Trophoblast cell (in vitro differentiated cells and primary cell): Measurements from ENCODE around the gene ZBTB12.

Experiments
- DNase-seq, 2 donors: peaks; one replicate each; pipeline ENCODE4 v3.0.0-alpha.2; 2016
- H2AFZ ChIP-seq: 2 replicates; pipeline ENCODE4 v1.6.1; 2013; ENCODE audit warnings: low read length, moderate library complexity, mild to moderate bottlenecking; ENCODE audit not compliant: insufficient read depth, poor library complexity
- H2AK5ac ChIP-seq: 2 replicates; pipeline ENCODE4 v1.6.1; 2013; ENCODE audit warnings: mild to moderate bottlenecking, low read length
- H2BK120ac ChIP-seq: 2 replicates; pipeline ENCODE4 v1.6.1; 2013; ENCODE audit warnings: low read length, mild to moderate bottlenecking, moderate library complexity; ENCODE audit not compliant: insufficient read depth, poor library complexity
- H2BK12ac ChIP-seq: 2 replicates; pipeline ENCODE4 v1.6.1; 2013; ENCODE audit warnings: mild to moderate bottlenecking, low read length, moderate library complexity
- H2BK5ac ChIP-seq: 2 replicates; pipeline ENCODE4 v1.6.1; 2013; ENCODE audit warnings: low read length, low read depth, moderate library complexity, mild to moderate bottlenecking; ENCODE audit not compliant: poor library complexity
- H3K14ac ChIP-seq: 2 replicates; pipeline ENCODE4 v1.6.1; 2013; ENCODE audit warnings: mild to moderate bottlenecking, low read length
- H3K18ac ChIP-seq: 2 replicates; pipeline ENCODE4 v1.6.1; 2013; ENCODE audit warnings: mild to moderate bottlenecking, low read length
- H3K23ac ChIP-seq: 2 replicates; pipeline ENCODE4 v1.6.1; 2013; ENCODE audit warnings: low read length
- H3K27ac ChIP-seq: 2 replicates; pipeline ENCODE4 v1.5.1; 2013; ENCODE audit warnings: low read depth, mild to moderate bottlenecking, inconsistent platforms, low read length, moderate library complexity
- H3K27me3 ChIP-seq: 2 replicates; pipeline ENCODE4 v1.6.1; 2013; ENCODE audit warnings: inconsistent platforms, mild to moderate bottlenecking, low read length, moderate library complexity; ENCODE audit not compliant: insufficient read depth
- H3K36me3 ChIP-seq, 2 experiments: 1 replicate in 1 of 2; 2 replicates in 1 of 2; pipeline ENCODE4 v1.6.1; 2013; ENCODE audit warnings: low read length in 2 of 2, mild to moderate bottlenecking in 2 of 2, moderate library complexity in 1 of 2; ENCODE audit not compliant: insufficient read depth in 2 of 2, control insufficient read depth in 1 of 2
- H3K4ac ChIP-seq: 2 replicates; pipeline ENCODE4 v1.6.1; 2013; ENCODE audit warnings: low read depth, mild to moderate bottlenecking, low read length, moderate library complexity
- H3K4me1 ChIP-seq, 2 experiments: 1 replicate in 1 of 2; 2 replicates in 1 of 2; pipeline ENCODE4 v1.6.1; 2013; ENCODE audit warnings: low read length in 2 of 2, mild to moderate bottlenecking in 2 of 2, moderate library complexity in 1 of 2; ENCODE audit not compliant: insufficient read depth in 2 of 2, control insufficient read depth in 1 of 2
- H3K4me2 ChIP-seq: 2 replicates; pipeline ENCODE4 v1.6.1; 2013; ENCODE audit warnings: inconsistent platforms, mild to moderate bottlenecking, low read length, moderate library complexity
- H3K4me3 ChIP-seq: 2 replicates; pipeline ENCODE4 v1.5.1; 2013; ENCODE audit warnings: mild to moderate bottlenecking, low read depth, low read length, inconsistent platforms
- H3K79me1 ChIP-seq: one replicate; pipeline ENCODE4 v1.6.1; 2013; ENCODE audit warnings: low read length
- H3K79me2 ChIP-seq: 2 replicates; pipeline ENCODE4 v1.6.1; 2013; ENCODE audit warnings: low read length, mild to moderate bottlenecking; ENCODE audit not compliant: control insufficient read depth, insufficient read depth, poor library complexity
- H3K9ac ChIP-seq: 2 replicates; pipeline ENCODE4 v1.6.1; 2013; ENCODE audit warnings: mild to moderate bottlenecking, low read length
- H3K9me3 ChIP-seq: 2 replicates; pipeline ENCODE4 v1.6.1; 2013; ENCODE audit warnings: low read depth, mild to moderate bottlenecking, control low read depth, inconsistent platforms, low read length; ENCODE audit not compliant: insufficient read depth
- H4K12ac ChIP-seq: 2 replicates; pipeline ENCODE4 v1.6.1; 2013; ENCODE audit warnings: low read depth, mild to moderate bottlenecking, low read length, moderate library complexity
- H4K8ac ChIP-seq: 2 replicates; pipeline ENCODE4 v1.6.1; 2013; ENCODE audit warnings: low read depth, mild to moderate bottlenecking, low read length, moderate library complexity
- H4K91ac ChIP-seq: one replicate; pipeline ENCODE4 v1.6.1; 2013; ENCODE audit warnings: low read depth, mild to moderate bottlenecking, low read length, moderate library complexity
- WGBS: extraction: QIAGEN DNeasy Blood & Tissue Kit; methylation state at CpG from one replicate; pipeline ENCODE4 v1.1.7; 2013; ENCODE audit warnings: missing lambda C conversion rate; ENCODE audit not compliant: insufficient read length, insufficient coverage; ENCODE audit errors: extremely low coverage; 5-methylcytosine and 5-hydroxymethylcytosine counted together

Gene ZBTB12

DNA sequence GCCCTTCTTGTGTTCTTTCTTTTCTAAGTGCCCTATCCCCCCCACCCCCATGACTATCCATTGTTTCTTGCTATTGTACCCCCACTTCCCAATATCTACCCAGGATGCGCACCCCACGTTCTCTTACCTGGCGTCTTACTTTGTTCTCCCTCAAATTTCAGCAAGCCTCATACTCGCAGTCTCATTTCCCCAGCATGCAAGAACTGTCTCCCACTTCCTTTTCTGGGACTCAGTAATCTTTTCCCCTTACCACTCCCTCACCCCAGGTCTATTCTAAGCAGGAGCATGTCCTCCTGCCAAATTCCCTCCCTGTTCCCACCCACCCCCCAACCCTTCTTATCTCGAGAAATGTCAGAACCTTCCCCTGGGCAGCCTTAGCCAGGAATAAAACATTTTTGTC, 2.7 kb downstream of the ZBTB12 start:
- H3K4me2 ChIP-seq, result no peak overlapping the region
- no peak for DNase-seq
- H4K91ac ChIP-seq, result no peak overlapping the region
- peaks cover 7% of the 10 kb centered on the region for H3K79me2 ChIP-seq
- no peak overlapping the region for H4K8ac ChIP-seq
- H3K79me1 ChIP-seq, result peaks cover 20% of the 10 kb centered on the region
- no peak overlapping the region for H2AFZ ChIP-seq
- WGBS, result no CpG with 5 or more reads among the region's 5 CpGs
- H3K9ac ChIP-seq, result no peak overlapping the region
- peaks cover 4% of the 10 kb centered on the region for H3K9me3 ChIP-seq
- H2AK5ac ChIP-seq, result no peak overlapping the region
- no peak overlapping the region for H3K27ac ChIP-seq
- no peak overlapping the region for H3K4ac ChIP-seq
- H3K18ac ChIP-seq, result no peak overlapping the region
- H3K14ac ChIP-seq, result no peak overlapping the region
- no peak overlapping the region for H2BK12ac ChIP-seq
- H3K4me3 ChIP-seq, result no peak overlapping the region
- no peak overlapping the region for H2BK120ac ChIP-seq
- peaks cover 15 to 17% of the 10 kb centered on the region in 2 experiments for H3K4me1 ChIP-seq
- H2BK5ac ChIP-seq, result no peak overlapping the region
- no peak overlapping the region for H3K23ac ChIP-seq
- no peaks in the 10 kb centered on the region for H3K27me3 ChIP-seq
- peaks cover 13 to 16% of the 10 kb centered on the region in 2 experiments for H3K36me3 ChIP-seq
- no peak overlapping the region for H4K12ac ChIP-seq

DNA sequence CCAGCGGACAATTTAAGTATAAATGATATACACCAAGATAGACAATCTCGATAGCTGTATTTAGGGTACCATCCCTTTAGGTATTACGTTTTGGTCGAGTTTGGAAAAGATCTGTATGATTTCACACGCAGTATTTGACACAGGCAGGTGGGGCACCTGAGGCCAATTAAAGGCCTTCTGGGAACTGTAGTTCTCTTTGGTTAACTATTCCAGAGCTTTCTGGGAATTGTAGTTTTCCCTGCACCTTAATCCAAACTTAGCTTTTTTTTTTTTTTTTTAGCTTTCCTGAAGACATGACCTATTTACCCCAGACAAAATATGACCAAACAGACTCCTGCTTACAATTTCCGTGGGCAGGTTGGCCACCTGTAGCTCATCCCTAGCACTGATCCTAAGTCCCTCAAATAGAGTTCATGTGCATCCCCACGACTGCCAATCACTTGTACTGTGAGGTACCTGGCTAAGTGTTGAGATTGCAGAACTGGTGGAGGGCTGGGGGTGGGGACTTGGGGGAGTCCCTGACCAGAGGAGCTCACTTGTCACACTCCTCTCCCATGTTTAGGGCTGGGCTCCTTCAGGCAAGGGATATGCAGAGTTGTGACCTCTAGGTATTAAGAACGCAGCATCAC, 3.4 kb downstream of the ZBTB12 start:
- H3K4me2 ChIP-seq, result peak overlapping the region; percentile 90
- no peak overlapping the region for H4K91ac ChIP-seq
- peaks cover 4% of the 10 kb centered on the region for H3K9me3 ChIP-seq
- H3K18ac ChIP-seq, result peak overlapping the region; percentile 42
- peak overlapping the region; percentile 72 for H2AFZ ChIP-seq
- no peak overlapping the region for H3K4ac ChIP-seq
- no CpG with 5 or more reads among the region's 8 CpGs for WGBS
- no peak overlapping the region for H2BK5ac ChIP-seq
- peaks cover 15 to 17% of the 10 kb centered on the region in 2 experiments for H3K4me1 ChIP-seq
- no peak overlapping the region for H2AK5ac ChIP-seq
- peaks cover 7% of the 10 kb centered on the region for H3K79me2 ChIP-seq
- no peak overlapping the region for H3K14ac ChIP-seq
- H3K23ac ChIP-seq, result no peak overlapping the region
- H3K27ac ChIP-seq, result peak overlapping the region; percentile 13
- DNase-seq, result peak in 1 of 2 donors; percentile 68
- H3K36me3 ChIP-seq, result peaks cover 13 to 18% of the 10 kb centered on the region in 2 experiments
- peak overlapping the region; percentile 97 for H3K9ac ChIP-seq
- H4K8ac ChIP-seq, result no peak overlapping the region
- no peak overlapping the region for H2BK12ac ChIP-seq
- peaks cover 20% of the 10 kb centered on the region for H3K79me1 ChIP-seq
- peak overlapping the region; percentile 94 for H3K4me3 ChIP-seq
- no peaks in the 10 kb centered on the region for H3K27me3 ChIP-seq
- H2BK120ac ChIP-seq, result no peak overlapping the region
- no peak overlapping the region for H4K12ac ChIP-seq

DNA sequence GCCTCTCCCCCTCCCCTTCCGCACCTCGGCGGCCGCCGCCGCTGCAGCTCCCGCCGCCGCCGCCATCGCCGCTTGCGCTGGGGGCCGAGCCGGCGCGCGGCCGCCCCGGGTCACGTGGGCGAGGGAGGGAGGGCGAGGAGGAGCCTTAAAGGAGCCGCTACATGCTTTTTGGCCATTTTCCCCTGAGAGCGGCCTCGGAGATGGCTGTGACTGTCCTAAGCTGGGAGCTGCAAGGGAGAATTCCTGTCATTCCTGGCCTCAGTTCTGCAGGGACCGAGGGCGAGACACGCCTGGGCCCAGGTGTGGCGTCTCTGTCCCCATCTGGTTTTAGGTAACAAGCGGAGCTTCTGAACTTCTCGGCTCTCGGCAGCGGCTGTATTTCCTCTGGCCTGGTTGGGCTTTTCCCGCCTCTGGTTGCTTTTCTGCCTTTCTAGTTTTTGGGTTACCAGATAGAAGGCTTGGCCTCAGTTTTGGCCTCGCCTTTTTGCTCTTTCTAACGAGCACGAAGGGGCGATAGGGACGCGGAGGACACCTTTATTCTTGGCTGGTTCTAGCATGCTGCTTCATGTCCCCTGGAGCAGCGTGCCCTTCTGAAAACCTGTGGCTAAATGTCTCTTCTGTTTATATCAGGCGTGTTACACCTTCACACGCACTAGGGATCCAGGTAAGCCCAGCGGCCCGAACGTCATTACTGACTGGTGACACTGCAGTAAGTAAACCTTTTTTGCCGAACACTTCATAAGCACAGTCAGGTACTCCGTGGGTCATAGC, 4.1 kb downstream of the ZBTB12 start, which contains the start of gene EHMT2:
Gene EHMT2 (minus strand): TSS at position 87 of the 771 bp plus-strand sequence. CDS start 21 bp downstream, at position 66.
- Histone ChIP-seq H3K79me2 (peaks cover 7% of the 10 kb centered on the region), H2AFZ (peak within 1 kb of the TSS; percentile 94), H4K12ac (peak within 1 kb of the TSS; percentile 83), H3K18ac (peak within 1 kb of the TSS; percentile 93), H3K4me2 (peak within 1 kb of the TSS; percentile 90), H3K23ac (no peak within 1 kb of the TSS), H3K4me3 (peak within 1 kb of the TSS; percentile 94), H3K9ac (peak within 1 kb of the TSS; percentile 97), H4K91ac (peak within 1 kb of the TSS; percentile 86), H3K27me3 (no peaks in the 10 kb centered on the region), H2AK5ac (peak within 1 kb of the TSS; percentile 68), H4K8ac (peak within 1 kb of the TSS; percentile 82), H2BK120ac (no peak within 1 kb of the TSS), H2BK12ac (no peak within 1 kb of the TSS), H3K27ac (peak within 1 kb of the TSS; percentile 19), H3K36me3 (peaks cover 18 to 25% of the 10 kb centered on the region in 2 experiments), H3K4me1 (peaks cover 15 to 17% of the 10 kb centered on the region in 2 experiments), H2BK5ac (peak within 1 kb of the TSS; percentile 10), H3K9me3 (peaks cover 4% of the 10 kb centered on the region), H3K4ac (peak within 1 kb of the TSS; percentile 70), H3K14ac (peak within 1 kb of the TSS; percentile 77), H3K79me1 (peaks cover 20% of the 10 kb centered on the region)
- peak; percentile 69 to 87 for DNase-seq
- no CpG with 5 or more reads among the region's 49 CpGs for WGBS

DNA sequence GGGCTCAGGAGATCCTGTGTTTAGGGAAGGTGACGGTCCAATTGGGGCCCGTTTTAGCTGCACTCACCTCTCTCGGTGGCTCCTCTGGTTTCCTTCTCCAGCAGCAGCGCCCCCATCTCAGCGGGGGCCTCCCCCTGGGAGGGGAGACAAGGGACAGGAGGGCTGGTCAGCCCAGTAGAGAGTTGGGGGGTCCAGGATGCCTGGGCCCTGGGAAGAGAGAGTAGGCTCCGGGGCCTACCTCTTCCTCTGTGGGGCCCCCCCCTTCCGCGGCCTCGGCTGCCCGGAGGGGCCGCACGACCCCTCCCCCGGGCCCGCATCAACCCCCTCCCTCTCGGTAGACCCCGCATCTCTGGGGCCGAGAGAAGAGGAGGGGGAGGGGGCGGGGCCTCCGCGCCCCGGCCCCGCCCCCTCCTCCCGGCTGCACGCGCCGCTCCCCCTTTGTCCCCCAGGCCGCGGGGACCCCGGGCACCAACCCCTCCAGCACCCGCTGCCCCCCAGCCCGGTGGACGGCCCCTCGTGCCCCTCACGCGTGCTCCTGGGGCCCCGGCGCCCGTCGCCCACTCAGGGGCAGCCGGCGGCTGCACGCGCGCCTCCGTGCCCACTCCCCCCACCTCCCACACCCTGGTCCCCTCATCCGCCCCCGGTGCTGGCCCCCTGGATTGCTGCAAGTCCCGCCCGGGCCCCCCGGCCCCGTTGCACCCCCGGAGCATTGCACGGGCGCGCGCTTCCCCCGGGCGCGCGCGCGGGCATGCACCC, 4.9 kb downstream of the ZBTB12 start:
- Histone ChIP-seq H2AK5ac (peak overlapping the region; percentile 68), H3K4ac (peak overlapping the region; percentile 70), H3K4me2 (peak overlapping the region; percentile 77), H3K23ac (no peak overlapping the region), H4K12ac (peak overlapping the region; percentile 83), H3K9me3 (peaks cover 4% of the 10 kb centered on the region), H4K8ac (peak overlapping the region; percentile 82), H3K36me3 (peaks cover 25 to 33% of the 10 kb centered on the region in 2 experiments), H3K27me3 (no peaks in the 10 kb centered on the region), H3K27ac (peak overlapping the region; percentile 19), H2BK120ac (no peak overlapping the region), H2BK5ac (peak overlapping the region; percentile 10), H3K9ac (peak overlapping the region; percentile 80), H4K91ac (peak overlapping the region; percentile 86), H3K79me2 (peaks cover 7% of the 10 kb centered on the region), H3K79me1 (peaks cover 20% of the 10 kb centered on the region), H2AFZ (peak overlapping the region; percentile 94), H3K4me3 (peak overlapping the region; percentile 94), H3K14ac (peak overlapping the region; percentile 77), H3K4me1 (peaks cover 15 to 17% of the 10 kb centered on the region in 2 experiments), H3K18ac (peak overlapping the region; percentile 93), H2BK12ac (no peak overlapping the region)
- no peak for DNase-seq
- WGBS, result no CpG with 5 or more reads among the region's 62 CpGs
